HG03571 (cell line): ENCODE measurements around the gene KCNJ12.
"Not testable (repeated sequence)": the region's sequence is repeated elsewhere in the genome, so short reads cannot be mapped to it uniquely, and the experiment has no call there.

Experiments used
- ATAC-seq: cut with Tn5 transposase; IDR thresholded peaks from one replicate; pipeline ENCODE4 v1.9.1; 2021; ENCODE audit not compliant: unreplicated experiment

KCNJ12 gene

DNA sequence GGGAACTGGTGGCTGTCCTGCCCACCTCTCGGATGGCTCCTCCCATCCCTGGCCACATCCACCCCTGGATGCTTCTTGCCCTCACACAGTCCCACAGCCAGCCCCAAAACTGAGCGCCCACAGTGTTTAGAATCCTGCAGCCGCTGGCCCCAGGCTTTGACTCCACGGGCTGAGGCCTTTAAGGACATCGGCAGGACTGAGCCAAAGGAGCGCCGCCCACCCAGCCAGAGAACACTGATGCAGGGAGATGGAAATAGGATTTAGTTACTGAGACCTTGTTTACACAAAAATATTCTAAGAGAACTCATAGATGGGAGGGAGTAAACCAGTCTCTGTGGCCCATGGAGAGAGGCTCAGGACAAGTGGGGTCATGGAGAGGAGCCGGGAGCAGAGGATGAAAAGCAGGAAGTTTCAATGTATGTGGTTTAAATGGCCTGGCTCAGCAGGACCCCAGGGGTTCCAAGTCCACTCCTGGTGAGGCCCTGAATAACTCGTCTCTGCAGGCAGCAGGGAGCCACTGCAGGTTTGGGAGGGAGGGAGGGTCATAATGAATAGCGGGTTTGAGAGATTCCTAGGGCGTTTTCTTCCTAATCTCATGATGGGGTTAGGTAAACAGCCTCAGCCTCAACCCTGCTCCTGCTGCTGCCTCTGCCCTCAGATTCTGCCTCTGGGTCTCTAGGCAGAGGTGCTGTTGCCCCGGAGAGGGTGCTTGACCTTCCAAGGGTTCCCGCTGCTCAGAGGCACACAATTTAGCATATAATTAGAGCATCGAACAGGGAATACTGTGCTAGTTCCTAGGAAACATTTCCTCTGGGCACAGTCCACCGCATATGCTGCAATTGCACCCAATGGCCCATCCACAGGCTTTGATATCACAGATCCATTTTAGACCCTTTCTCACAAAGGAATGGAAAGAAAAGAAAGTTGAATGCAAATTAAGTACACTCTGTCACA is 61.0 kb downstream of the KCNJ12 start:
- not testable (repeated sequence) for ATAC-seq

- ATAC-seq: not testable (repeated sequence)
These were observed 62.3 kb downstream of the KCNJ12 start for GRCh38 chr17:21438316-21439014.

DNA sequence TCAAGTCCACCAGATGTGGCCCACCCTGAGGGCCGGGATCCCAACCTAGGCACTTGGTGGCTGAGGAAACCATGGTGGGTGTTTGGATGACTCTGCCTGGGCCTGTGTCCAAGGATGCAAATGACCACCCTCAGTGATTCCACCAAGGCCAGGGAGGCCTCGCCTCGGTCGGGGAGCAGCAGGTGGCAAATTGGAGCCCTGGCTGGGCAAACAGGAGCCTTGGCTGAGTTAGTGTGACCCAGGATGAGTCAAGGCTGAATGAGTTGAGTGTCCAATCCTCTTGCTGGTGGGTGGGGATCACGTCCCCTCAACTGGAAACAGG is 62.8 kb downstream of the KCNJ12 start:
- not testable (repeated sequence) for ATAC-seq

DNA sequence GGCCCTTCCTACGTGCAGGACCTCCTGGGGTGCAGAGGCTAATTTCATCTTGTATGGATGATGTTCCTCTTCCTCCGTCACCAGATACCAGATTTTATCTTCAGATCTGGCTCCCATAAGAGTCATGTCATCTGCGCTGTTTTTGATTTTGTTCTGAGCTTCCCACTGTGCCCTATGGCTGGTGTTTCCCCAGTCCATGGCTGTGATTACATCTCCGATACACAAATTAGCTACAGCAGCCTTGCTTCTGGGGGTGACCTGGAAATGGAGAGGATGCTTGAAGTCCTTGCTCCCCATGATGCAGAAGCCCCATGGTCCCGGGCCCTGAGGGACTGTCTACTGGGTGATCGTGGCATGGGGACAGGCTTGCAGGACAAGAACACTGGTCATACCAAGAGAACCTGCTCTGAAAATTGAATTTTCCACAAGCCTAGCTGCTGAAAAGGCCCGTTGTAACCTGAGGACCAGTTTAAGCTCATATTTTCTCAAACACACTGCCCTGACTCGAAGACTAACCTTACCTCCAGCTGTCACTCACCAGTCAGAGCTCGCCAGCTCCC is 69.0 kb downstream of the KCNJ12 start:
- ATAC-seq: no peak

DNA sequence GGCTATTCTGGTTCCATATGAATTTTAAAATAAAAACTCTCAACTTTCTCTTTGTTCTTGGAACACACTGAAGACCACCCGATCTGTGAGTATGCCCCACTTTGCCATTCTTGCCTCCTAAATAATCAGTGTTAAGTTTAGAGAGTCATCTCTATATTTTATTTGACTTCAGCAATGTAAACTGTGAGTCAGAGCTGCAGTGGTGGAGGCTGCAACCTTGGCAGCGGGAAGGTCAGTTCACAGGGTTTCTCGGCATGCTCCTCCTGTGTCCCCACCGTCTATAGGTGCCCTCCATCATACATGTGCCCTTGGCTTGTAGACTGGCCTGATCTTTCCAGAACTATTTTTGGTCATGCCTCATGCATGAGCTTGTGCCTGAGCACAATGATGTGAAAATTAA is 71.4 kb downstream of the KCNJ12 start:
- ATAC-seq: not testable (repeated sequence)

GRCh38 chr17:21449891-21450290 is 73.7 kb downstream of the KCNJ12 start:
- ATAC-seq: not testable (repeated sequence)

DNA sequence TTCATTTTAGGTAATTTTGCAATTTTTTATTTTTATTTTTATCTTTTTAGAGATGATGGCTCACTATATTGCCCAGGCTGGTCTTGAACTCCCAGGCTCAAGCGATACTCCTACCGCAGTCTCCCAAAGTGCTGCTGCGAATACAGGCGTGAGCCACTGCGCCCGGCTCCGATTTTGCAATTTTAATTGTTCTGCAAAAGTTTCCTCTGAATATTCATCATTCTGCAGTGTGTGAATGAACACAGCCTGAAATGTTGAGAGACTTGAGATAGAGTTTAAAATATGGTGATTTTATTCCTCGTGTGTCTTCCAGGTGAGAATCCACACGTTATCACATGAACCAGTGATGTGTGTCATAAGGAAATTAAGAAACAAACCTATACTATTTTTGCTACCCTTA is 75.8 kb downstream of the KCNJ12 start:
- ATAC-seq: no peak

DNA sequence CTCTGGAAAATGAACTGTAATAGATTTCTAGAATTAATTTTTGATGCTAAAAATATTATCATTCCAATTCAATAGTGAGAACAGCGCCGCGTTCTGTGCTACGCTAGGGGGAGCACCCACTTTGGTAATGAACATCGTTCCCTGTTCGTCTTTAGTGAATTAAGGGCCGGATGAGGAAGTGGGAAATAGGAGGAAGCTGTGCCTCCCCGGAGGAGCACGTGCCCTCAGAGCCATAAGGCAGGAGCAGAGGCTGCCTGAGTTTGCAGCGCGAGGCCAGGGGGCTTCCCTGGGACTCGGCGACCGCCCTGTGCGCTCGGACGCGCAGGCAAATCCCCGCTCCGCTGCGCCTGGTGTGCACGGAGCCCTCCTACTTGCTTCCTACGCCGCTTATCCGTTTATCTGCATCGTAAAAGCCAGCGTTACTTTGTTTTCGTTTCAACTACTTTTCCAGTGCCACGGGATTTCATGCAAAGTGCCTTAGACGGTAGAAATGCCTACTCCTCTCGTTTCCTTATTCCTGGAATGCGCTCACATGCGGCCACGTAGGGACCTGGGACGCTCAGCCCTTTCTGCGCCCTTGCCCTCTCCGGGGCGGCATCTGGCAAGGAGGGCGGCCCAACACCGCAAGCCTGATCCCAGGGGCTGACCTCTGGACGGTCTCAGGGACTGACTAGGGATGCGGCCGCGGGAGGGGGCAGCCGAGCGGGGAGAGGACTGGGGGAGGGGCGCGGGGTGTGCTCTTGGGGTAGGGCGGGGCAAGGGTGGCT is 76.4 kb downstream of the KCNJ12 start:
- ATAC-seq: no peak

GRCh38 chr17:21453144-21453898 is 77.2 kb downstream of the KCNJ12 start:
- no peak for ATAC-seq

GRCh38 chr17:21454006-21454405 is 77.8 kb downstream of the KCNJ12 start:
- not testable (repeated sequence) for ATAC-seq

DNA sequence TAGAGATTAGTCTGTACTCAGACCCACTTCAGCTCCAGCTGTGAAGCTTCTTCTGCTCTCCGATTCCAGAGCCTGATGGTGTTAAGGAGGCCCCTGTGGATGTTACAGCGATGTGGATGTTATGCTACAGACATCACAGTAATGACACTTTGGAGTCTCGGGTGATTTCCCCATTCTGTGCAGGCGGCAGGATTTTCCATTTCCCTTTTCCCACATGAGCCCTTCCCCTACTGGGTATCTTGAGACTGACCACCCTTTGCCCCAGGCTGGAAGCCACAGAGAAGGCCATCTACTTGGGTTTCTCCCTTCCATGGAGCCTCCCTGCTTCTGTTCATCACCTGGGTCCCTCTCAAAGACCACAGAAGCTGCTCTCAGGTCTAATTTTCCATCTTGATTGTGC is 78.3 kb downstream of the KCNJ12 start:
- no peak for ATAC-seq

- ATAC-seq: no peak
These were observed 79.6 kb downstream of the KCNJ12 start for GRCh38 chr17:21455761-21456160.

DNA sequence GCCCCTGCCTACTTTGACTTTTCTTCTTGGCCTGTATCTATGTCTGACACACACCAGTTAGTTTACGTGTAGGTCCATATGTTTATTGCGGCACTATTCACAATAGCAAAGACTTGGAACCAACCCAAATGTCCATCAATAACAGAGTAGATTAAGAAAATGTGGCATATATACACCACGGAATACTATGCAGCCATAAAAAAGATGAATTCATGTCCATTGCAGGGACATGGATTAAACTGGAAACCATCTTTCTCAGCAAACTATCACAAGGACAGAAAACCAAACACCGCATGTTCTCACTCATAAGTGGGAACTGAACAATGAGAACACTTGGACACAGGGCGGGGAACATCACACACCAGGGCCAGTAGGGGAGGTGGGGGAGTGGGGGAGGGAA is 80.3 kb downstream of the KCNJ12 start:
- ATAC-seq: not testable (repeated sequence)

DNA sequence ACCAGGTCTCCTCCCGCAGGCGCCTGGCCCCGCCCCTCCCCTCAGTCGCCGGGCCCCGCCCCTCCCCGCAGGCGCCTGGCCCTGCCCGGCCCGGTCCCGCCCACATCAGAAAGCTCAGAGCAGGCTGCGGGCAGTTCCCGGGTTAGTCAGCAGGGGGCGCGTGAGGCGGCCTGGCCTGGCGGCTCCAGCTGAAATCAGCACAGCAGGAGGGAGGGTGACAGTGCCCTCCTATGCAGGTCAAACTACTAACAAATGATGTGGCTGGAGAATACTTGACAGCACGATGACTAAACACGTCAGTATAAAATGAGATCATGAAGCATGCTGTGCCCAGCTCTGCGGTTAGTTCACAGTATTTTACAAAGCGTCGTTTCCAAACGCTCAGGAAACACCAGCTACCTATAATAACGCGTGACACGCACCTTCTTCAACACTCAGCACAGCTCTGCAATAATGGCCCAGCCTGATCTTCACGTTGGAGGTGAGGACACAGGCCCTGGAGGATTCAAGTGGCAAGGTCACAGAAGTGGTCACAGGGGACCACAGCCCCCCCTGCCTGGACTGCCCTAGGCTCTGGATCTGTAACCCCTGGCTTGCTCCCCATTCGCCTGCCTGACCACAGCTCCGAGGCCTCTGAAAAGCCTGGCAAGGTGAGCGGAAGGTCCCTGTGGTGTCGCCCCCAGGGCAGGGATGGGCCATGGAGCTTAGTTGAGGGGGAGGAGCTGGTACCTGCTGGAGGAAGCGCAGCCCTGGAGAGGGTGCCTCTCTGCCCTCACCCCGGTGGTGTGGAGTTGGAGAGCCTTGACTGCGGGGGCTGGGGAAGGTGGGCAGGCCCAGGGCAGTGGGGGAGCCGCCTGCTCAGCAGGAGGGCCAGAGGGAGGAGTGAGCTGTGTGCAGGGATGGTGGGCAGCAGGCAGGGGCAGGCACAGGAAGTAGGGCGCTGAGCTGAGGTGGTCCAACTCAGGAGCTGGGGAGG is 81.2 kb downstream of the KCNJ12 start:
- ATAC-seq: peak; percentile 85

- ATAC-seq: no peak
These were observed 81.9 kb downstream of the KCNJ12 start for GRCh38 chr17:21458054-21458453.

- ATAC-seq: no peak
These were observed 83.4 kb downstream of the KCNJ12 start for GRCh38 chr17:21459536-21459935.

DNA sequence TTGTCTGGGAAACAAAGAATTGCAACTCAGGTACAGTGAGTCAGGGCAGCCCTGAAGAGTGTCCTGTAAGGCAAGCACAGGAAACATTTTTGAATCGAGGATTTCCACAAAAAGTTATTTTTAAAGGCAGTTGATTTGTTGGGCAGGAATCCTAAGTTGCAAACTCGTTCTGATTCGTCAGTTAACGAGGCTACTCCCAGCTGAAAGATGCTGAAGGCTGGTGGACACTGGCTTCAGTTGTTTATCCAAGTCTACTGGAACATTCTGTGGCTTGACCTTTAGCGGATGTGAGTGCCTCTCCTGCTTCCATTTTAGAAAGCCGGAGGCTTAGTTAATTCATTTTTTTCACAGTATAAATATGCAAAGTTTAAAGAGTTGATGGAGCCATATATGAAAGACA is 84.2 kb downstream of the KCNJ12 start:
- no peak for ATAC-seq

DNA sequence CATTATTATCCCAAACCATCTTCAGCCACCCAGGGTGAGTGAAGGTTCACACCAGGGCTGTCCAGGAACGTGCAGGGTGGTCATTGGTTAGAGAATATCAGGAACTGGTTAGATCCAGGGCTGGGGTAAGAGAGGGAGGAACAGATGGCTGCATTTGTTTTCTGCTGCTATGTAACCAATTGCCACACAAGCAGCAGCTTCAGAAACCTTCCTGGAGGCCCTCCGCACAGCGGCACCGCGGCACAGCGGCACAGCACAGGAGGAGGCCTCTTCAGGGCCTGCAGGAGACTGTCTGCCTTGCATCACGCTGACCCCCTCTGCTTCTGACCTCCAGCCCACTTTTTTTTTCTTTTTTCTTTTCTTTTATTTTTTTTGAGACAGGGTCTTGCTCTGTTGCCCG is 86.1 kb downstream of the KCNJ12 start:
- no peak for ATAC-seq

DNA sequence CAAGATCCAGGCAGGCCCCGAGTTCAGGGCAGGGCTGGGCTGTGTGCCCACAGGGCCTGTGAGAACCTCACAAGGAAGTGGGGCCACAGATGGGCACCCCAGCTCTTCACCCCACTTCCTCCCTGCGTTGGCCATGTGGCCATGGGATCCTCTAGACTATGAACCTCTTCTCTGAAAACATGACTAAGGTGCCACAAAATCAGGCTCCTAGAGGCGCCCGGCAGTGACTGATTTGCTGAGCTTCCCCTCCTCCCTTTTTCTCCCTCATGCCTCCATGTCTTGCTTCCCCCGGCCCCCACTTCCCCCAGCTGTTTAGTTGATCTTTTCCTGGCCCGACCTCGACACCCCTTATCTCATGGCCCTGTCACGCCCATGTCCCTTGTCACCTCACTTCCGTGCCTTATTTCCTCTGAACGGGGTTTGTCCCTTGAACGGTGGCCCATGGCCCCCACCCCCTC is 87.1 kb downstream of the KCNJ12 start:
- ATAC-seq: no peak
